DOHH2 (cell line): ENCODE data around the gene DDI2.
A peak's percentile ranks its signal among the peaks of the same experiment; 100 is the strongest.

Source experiments
- H3F3A ChIP-seq: fragments of 200-600 bp; sonication (generic), shearing (Covaris generic); 2 replicates; pipeline ENCODE4 v1.6.0; 2016; ENCODE audit warnings: antibody characterized with exemption, mild to moderate bottlenecking; ENCODE audit not compliant: control insufficient read depth, insufficient read depth
- H3K27ac ChIP-seq: fragments of 200-600 bp; sonication (generic); 2 replicates; pipeline ENCODE4 v1.5.1; 2014; ENCODE audit warnings: low read depth, mild to moderate bottlenecking, low read length, moderate library complexity
- H3K27me3 ChIP-seq: fragments of 200-600 bp; sonication (generic); 2 replicates; pipeline ENCODE4 v1.6.1; 2014; ENCODE audit warnings: mild to moderate bottlenecking, low read length, mixed read lengths; ENCODE audit not compliant: control insufficient read depth
- H3K36me3 ChIP-seq: fragments of 200-600 bp; sonication (generic); 2 replicates; pipeline ENCODE4 v1.6.1; 2014; ENCODE audit warnings: mild to moderate bottlenecking, low read length, moderate library complexity, mixed read lengths; ENCODE audit not compliant: control insufficient read depth
- H3K4me1 ChIP-seq: fragments of 200-600 bp; sonication (generic); 2 replicates; pipeline ENCODE4 v1.6.1; 2014; ENCODE audit warnings: mild to moderate bottlenecking, low read length, mixed read lengths; ENCODE audit not compliant: control insufficient read depth
- H3K4me2 ChIP-seq: fragments of 200-600 bp; sonication (generic); 2 replicates; pipeline ENCODE4 v1.6.0; 2014; ENCODE audit warnings: mild to moderate bottlenecking, low read length, moderate library complexity
- H3K4me3 ChIP-seq: fragments of 200-600 bp; sonication (generic); 2 replicates; pipeline ENCODE4 v1.5.1; 2014; ENCODE audit warnings: mild to moderate bottlenecking, low read length, mixed read lengths
- H3K79me2 ChIP-seq: fragments of 200-600 bp; sonication (generic); 2 replicates; pipeline ENCODE4 v1.6.1; 2014; ENCODE audit warnings: mild to moderate bottlenecking, low read length, mixed read lengths; ENCODE audit not compliant: control insufficient read depth
- H3K9me2 ChIP-seq: fragments of 200-600 bp; sonication (generic); replicated peaks from 2 replicates; pipeline ENCODE4 v1.6.1; 2014; ENCODE audit warnings: mild to moderate bottlenecking, low read length, mixed read lengths; ENCODE audit not compliant: control insufficient read depth
- H3K9me3 ChIP-seq: fragments of 200-600 bp; sonication (generic); 2 replicates; pipeline ENCODE4 v1.6.1; 2014; ENCODE audit warnings: antibody characterized with exemption, low read length, mixed read lengths; ENCODE audit not compliant: control insufficient read depth, insufficient read depth
- H4K20me1 ChIP-seq: fragments of 200-600 bp; sonication (generic); 2 replicates; pipeline ENCODE4 v1.6.0; 2014; ENCODE audit warnings: low read depth, mild to moderate bottlenecking, antibody characterized with exemption, low read length, moderate library complexity; ENCODE audit not compliant: control insufficient read depth, insufficient read depth
- CTCF ChIP-seq: fragments of 200-600 bp; sonication (generic); IDR thresholded peaks from one replicate; pipeline ENCODE4 v1.5.1; 2014; ENCODE audit warnings: antibody characterized with exemption, mild to moderate bottlenecking, low read depth, low read length; ENCODE audit not compliant: poor library complexity, severe bottlenecking
- EZH2phosphoT487 ChIP-seq: fragments of 200-600 bp; sonication (generic); IDR thresholded peaks from 2 replicates; pipeline ENCODE4 v1.6.1; 2017; ENCODE audit warnings: borderline replicate concordance, mild to moderate bottlenecking, antibody characterized with exemption, low read length, moderate library complexity, mixed read lengths

Gene DDI2

GRCh38 chr1:15684468-15685291, 67.4 kb downstream of the DDI2 start:
- peaks cover 41% of the 10 kb centered on the region for H3K4me1 ChIP-seq
- H3K4me2 ChIP-seq = peak overlapping the region; percentile 81
- H3K36me3 ChIP-seq = 0 out of 2 replicates have a peak, but pooled peaks cover 2% of the 10 kb centered on the region
- peaks cover 4% of the 10 kb centered on the region; the same call in 1 of the 2 replicates for H4K20me1 ChIP-seq
- H3K4me3 ChIP-seq = peak overlapping the region; percentile 93
- H3K27ac ChIP-seq = peak overlapping the region; percentile 7; the same call in 1 of the 2 replicates
- no peaks in the 10 kb centered on the region for H3K27me3 ChIP-seq
- no peaks in the 10 kb centered on the region for H3K9me2 ChIP-seq
- TF ChIP-seq EZH2phosphoT487 (no peak), CTCF (no peak)
- H3F3A ChIP-seq = peaks cover 16% of the 10 kb centered on the region
- no peaks in the 10 kb centered on the region for H3K9me3 ChIP-seq
- peaks cover 55% of the 10 kb centered on the region for H3K79me2 ChIP-seq

GRCh38 chr1:15685820-15686219, 68.6 kb downstream of the DDI2 start:
- peaks cover 41% of the 10 kb centered on the region for H3K4me1 ChIP-seq
- peaks cover 65% of the 10 kb centered on the region for H3K79me2 ChIP-seq
- 0 out of 2 replicates have a peak, but pooled peaks cover 2% of the 10 kb centered on the region for H3K36me3 ChIP-seq
- H3F3A ChIP-seq = peaks cover 16% of the 10 kb centered on the region
- H3K4me2 ChIP-seq = peak overlapping the region; percentile 81
- no peaks in the 10 kb centered on the region for H3K9me3 ChIP-seq
- no peak for TF ChIP-seq EZH2phosphoT487
- TF ChIP-seq CTCF = no peak
- no peaks in the 10 kb centered on the region for H3K27me3 ChIP-seq
- peaks cover 4% of the 10 kb centered on the region; the same call in 1 of the 2 replicates for H4K20me1 ChIP-seq
- H3K9me2 ChIP-seq = no peaks in the 10 kb centered on the region
- peak overlapping the region; percentile 93; the same call in 1 of the 2 replicates for H3K4me3 ChIP-seq
- H3K27ac ChIP-seq = no peak overlapping the region

- H3K27ac ChIP-seq = no peak overlapping the region
- H3K36me3 ChIP-seq = 0 out of 2 replicates have a peak, but pooled peaks cover 2% of the 10 kb centered on the region
- H3K9me2 ChIP-seq = no peaks in the 10 kb centered on the region
- H3K79me2 ChIP-seq = peaks cover 81% of the 10 kb centered on the region
- peaks cover 25% of the 10 kb centered on the region for H3K4me1 ChIP-seq
- no peak overlapping the region for H3K4me2 ChIP-seq
- H3F3A ChIP-seq = peaks cover 10% of the 10 kb centered on the region
- H3K9me3 ChIP-seq = no peaks in the 10 kb centered on the region
- H3K27me3 ChIP-seq = no peaks in the 10 kb centered on the region
- TF ChIP-seq EZH2phosphoT487 (no peak), CTCF (no peak)
- no peak overlapping the region for H3K4me3 ChIP-seq
- peaks cover 4% of the 10 kb centered on the region; the same call in 1 of the 2 replicates for H4K20me1 ChIP-seq
These were observed 70.2 kb downstream of the DDI2 start for GRCh38 chr1:15687446-15687845.
